ENCODE results near the gene BCL2L1.

BCL2L1 gene

DNA sequence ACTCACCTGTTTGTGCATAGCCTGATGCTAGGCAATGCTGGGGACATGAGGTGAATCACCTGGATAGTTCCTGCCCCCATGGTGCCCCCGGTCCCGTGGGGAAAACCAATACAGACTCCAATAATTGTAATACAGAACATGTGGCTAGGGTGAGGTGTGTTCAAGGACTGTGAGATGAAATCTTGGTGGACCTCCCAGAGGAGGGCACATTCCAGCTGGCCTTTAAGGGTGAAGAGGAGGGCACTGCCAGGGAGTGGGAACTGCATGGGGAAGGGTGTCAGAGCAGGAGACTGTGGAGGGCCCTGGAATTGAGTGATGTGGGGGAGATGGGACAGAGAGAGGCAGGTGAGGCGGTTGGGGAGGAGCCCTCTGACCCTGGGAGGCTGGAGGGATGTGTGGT lies 82.4 kb downstream of the BCL2L1 start:
- no peak overlapping the region for H3K4me3 ChIP-seq (ENCODE audit: control insufficient read depth, low read depth, low read length)
- TF ChIP-seq, protein P1, sequence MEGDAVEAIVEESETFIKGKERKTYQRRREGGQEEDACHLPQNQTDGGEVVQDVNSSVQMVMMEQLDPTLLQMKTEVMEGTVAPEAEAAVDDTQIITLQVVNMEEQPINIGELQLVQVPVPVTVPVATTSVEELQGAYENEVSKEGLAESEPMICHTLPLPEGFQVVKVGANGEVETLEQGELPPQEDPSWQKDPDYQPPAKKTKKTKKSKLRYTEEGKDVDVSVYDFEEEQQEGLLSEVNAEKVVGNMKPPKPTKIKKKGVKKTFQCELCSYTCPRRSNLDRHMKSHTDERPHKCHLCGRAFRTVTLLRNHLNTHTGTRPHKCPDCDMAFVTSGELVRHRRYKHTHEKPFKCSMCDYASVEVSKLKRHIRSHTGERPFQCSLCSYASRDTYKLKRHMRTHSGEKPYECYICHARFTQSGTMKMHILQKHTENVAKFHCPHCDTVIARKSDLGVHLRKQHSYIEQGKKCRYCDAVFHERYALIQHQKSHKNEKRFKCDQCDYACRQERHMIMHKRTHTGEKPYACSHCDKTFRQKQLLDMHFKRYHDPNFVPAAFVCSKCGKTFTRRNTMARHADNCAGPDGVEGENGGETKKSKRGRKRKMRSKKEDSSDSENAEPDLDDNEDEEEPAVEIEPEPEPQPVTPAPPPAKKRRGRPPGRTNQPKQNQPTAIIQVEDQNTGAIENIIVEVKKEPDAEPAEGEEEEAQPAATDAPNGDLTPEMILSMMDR (IDR thresholded peaks at IDR 0.05; ENCODE audit: control insufficient read depth, insufficient read depth, low read depth, low read length, missing control alignments): no peak
- DNase-seq (ENCODE audit: low read depth): no peak

DNA sequence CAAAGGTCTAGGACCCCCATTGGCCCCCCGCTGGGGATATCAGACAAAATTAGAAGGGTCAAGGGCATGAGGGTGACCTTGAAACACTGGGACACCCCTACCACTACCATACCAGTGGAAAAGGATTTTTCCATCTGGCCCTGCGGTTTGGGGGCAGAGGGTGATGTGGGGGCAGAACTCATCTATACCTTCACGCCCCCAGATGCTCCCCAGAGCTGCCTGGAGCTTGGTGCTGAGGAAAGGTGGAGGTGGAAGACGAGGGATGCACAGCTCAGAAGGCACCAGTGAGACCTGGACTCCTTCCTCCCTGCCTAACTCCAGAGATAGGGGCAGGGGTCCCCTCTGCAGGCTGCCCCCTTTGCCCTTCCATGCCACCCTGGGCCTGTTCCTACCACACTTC lies 83.9 kb downstream of the BCL2L1 start:
- DNase-seq (ENCODE audit: low read depth): no peak
- TF ChIP-seq, protein P1 (IDR thresholded peaks at IDR 0.05; ENCODE audit: control insufficient read depth, insufficient read depth, low read depth, low read length, missing control alignments): no peak
- H3K4me3 ChIP-seq (ENCODE audit: control insufficient read depth, low read depth, low read length): no peak overlapping the region

DNA sequence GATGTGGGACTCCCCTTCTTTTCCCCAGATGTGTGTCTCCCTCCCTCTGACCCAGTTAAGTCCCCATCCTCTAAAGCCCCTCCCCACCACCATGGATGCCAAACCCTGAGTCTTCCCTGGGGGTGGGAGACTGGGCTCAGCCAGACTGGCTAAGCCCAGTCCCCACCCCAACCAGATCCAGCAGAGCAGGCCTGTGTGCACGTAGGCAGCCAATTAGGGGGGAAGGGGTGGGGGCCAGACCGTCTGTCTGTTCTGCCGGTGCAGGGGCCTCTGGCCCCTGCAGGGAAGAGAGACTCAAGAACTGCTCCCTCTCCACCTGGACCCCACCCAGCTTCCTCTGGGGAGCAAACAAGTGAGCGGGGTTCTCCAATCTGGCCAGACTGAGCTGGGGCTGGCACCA lies 84.4 kb downstream of the BCL2L1 start:
- TF ChIP-seq, protein P1 (IDR thresholded peaks at IDR 0.05; ENCODE audit: control insufficient read depth, insufficient read depth, low read depth, low read length, missing control alignments): no peak
- no peak overlapping the region for H3K4me3 ChIP-seq (ENCODE audit: control insufficient read depth, low read depth, low read length)
- no peak for DNase-seq (ENCODE audit: low read depth)

DNA sequence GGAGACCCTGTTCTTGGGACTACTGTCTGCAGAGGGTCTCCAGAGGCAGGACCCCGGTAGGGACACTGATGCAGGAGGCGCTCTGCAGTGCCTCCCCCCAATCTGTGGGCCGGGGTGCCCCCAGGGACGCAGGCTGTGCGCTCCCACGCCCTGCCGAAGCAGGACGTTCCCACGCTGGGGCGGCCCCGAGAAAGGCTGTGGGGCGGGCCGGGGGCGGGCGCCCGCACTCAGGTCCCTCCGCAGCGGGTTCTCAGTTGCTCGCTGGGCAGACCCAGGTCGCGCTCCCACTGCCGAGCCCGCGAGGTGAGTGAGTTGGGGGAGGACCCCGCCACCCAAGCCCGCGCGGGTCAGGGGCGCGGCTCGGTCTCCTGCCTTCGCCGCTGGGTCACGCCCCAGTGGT lies 85.0 kb downstream of the BCL2L1 start, which contains the start of gene COX4I2:
COX4I2 (plus strand) TSS at position 253 of the 400 bp plus-strand sequence. CDS start 1,106 bp downstream, outside the sequence.
- no peak for DNase-seq (ENCODE audit: low read depth)
- TF ChIP-seq, protein P1 (IDR thresholded peaks at IDR 0.05; ENCODE audit: control insufficient read depth, insufficient read depth, low read depth, low read length, missing control alignments): no peak
- H3K4me3 ChIP-seq (ENCODE audit: control insufficient read depth, low read depth, low read length): no peak within 1 kb of the TSS

DNA sequence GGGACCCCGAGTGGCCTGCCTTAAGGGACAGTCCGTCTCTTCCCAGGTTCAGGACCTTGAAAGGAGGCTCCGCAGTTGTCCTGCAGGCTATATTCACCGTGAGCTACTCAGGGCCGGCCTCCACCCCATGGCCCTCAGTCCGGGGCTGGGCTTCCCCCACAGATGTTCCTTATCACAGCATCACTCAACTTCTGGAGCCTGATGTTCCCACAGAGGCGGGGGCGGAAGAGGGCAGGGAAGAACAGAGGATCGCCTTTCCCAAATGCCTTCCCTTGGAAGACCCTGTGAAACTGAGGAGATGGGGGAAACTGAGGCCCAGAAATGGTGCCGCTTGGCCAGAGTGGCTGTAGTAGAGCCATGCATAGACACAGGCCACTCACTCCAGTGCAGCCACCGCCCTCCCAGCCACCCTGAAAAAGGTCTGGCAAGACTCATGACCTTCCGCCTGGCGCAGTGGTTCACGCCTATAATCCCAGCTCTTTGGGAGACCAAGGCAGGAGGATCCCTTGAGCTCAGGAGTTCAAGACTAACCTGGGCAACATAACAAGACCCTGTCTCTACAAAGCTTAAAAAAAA lies 89.2 kb downstream of the BCL2L1 start:
- H3K4me3 ChIP-seq (ENCODE audit: control insufficient read depth, low read depth, low read length): no peak overlapping the region
- DNase-seq (ENCODE audit: low read depth): no peak

DNA sequence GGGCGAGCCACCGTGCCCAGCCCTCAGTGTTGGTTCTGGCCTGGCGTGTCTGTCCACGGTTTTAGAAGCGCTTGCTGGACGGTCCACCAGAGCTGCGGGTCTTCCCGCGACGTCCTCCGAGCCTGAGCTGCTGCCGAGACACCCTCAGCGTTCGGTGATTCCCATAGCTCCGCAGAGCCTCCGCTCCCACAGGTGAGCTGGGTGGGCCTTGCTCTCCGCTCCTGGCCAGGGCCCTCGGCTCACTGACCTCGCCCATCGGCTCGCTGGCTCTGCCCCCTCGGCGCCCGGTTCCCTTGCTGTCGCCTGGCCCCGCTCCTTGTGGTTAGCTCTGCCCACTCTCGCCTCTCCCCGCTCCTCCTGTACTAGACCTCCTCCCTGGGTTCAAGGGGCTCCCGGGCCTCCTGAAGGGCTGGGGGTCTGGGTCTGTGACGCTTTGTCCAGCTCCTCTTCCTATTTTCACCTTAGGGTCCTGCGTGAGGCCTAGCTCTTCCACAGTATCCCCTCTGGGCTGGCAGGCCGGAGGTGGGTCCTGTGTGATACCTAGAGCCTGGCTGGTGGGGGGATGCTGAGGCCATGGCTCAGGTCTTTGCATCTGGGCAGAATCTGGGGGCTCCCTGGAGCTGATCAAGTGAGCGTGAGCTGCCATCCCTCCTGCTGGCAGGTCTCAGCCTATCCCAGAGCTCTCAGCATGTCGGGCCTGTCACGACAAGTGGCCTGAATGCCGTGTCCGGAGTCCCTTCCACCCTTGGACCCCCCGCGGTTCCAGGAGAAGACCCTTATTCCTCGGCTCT lies 89.9 kb downstream of the BCL2L1 start:
- DNase-seq (ENCODE audit: low read depth): no peak
- TF ChIP-seq, protein P1 (IDR thresholded peaks at IDR 0.05; ENCODE audit: control insufficient read depth, insufficient read depth, low read depth, low read length, missing control alignments): no peak
- H3K4me3 ChIP-seq (ENCODE audit: control insufficient read depth, low read depth, low read length): no peak overlapping the region

More for the DNA sequence above, 89.2 kb downstream of the BCL2L1 start:
- TF ChIP-seq, protein P1 (IDR thresholded peaks at IDR 0.05; ENCODE audit: control insufficient read depth, insufficient read depth, low read depth, low read length, missing control alignments): no peak
